ENCODE measurements around the gene TMEM209.
A peak's percentile ranks its signal among the peaks of the same experiment; 100 is the strongest.
"Not testable (repeated sequence)": the region's sequence is repeated elsewhere in the genome, so short reads cannot be mapped to it uniquely, and the experiment has no call there.

Gene TMEM209

DNA sequence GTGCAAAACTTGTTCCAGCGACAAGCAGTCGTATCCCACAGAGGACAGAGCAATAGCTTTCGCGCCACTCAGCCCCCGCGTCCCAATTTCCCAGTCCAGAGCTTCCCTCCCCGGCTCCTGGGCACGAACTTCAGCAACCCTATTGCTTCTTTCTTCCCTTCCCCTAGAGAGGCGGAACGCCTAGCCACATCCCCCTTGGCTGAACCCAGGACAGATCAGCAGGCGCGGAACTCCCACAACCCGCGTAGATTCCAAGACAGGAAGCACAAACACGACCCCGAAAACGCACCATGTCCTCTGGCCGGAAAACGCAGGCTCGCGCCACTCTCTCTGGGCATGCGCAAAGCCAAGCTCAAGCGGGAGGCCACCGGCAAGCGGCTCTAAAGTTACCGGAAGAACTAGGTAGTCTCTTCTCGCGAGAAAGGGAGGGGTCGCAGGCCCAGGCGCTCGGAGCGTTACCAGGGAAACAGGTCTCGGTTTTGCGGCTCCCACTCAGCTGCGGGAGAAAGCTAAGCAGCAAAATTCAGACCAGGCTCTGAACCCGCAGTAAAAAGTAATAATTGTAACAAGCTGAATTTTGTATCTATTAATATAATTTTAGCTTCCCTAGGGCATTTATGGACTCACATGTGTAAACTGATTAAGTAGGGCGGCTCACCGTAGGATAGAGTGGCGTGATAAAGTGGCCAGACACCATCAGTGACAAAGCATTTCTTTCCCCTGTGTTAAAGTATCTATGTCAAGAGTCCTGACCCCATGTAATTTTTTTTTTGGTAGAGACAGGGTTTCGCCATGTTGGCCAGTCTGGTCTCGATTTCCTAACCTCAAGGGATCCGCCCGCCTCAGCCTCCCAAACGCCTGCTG lies at the start of gene TMEM209:
TSS of gene TMEM209 (minus strand) at position 323 of the 864 bp plus-strand sequence. CDS start at position 292, 31 bp downstream.
- peak; percentile 82 to 97 for DNase-seq (ENCODE audit: low read depth in 1 of 2, low spot score in 1 of 2)

DNA sequence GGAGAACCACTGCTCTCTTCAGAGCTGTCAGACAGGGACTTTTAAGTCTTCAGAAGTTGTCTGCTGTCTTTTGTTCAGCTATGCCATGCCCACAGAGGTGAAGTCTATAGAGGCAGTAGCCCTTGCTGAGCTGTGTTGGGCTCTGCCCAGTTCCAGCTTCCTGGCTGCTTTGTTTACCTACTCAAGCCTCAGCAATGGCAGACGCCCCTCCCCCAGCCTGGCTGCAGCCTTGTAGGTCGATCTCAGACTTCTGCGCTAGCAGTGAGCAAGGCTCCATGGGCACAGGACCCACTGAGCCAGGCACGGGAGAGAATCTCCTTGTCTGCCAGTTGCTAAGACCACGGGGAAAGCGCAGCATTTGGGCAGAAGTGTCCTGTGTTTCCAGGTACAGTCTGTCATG lies 49.3 kb upstream of the TMEM209 start:
- no peak for DNase-seq (ENCODE audit: low read depth in 1 of 2, low spot score in 1 of 2)

DNA sequence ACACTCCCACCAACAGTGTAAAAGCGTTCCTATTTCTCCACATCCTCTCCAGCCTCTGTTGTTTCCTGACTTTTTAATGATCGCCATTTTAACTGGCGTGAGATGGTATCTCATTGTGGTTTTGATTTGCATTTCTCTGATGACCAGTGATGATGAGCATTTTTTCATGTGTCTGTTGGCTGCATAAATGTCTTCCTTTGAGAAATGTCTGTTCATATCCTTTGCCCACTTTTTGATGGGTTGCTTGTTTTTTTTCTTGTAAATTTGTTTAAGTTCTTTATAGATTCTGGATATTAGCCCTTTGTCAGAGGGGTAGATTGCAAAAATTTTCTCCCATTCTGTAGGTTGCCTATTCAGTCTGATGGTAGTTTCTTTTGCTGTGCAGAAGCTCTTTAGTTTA lies 44.4 kb upstream of the TMEM209 start:
- DNase-seq (ENCODE audit: low read depth in 1 of 2, low spot score in 1 of 2), result not testable (repeated sequence)

- DNase-seq (ENCODE audit: low read depth in 1 of 2, low spot score in 1 of 2), result not testable (repeated sequence)
These were observed 43.6 kb upstream of the TMEM209 start for GRCh38 chr7:130248842-130249241.

- DNase-seq (ENCODE audit: low read depth in 1 of 2, low spot score in 1 of 2), result not testable (repeated sequence)
These were observed 41.3 kb upstream of the TMEM209 start for GRCh38 chr7:130246491-130246890.

GRCh38 chr7:130243486-130243885 lies 38.3 kb upstream of the TMEM209 start:
- not testable (repeated sequence) for DNase-seq (ENCODE audit: low read depth in 1 of 2, low spot score in 1 of 2)

- DNase-seq (ENCODE audit: low read depth in 1 of 2, low spot score in 1 of 2), result peak; percentile 28 to 52
These were observed 37.2 kb upstream of the TMEM209 start for GRCh38 chr7:130242198-130243014.

DNA sequence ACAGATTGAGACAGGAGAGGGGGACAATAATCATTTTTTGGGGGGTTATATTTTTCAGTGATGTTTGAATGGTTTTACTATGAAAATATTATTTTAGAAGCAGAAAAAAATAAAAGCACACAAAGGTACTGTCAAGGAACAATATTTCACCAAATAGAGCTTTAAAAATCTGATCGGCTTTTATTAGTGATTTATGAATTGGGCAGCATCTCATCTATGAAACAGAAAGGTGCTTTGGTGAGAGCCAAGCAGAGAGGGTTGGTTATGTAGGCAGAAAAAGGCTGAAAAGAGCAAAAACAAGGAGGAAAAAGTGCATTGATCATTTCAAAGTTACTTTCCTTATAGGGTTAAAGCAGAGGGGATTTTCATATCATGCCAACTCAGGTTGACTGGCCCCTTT lies 35.0 kb upstream of the TMEM209 start:
- DNase-seq (ENCODE audit: low read depth in 1 of 2, low spot score in 1 of 2), result no peak

- not testable (repeated sequence) for DNase-seq (ENCODE audit: low read depth in 1 of 2, low spot score in 1 of 2)
These were observed 31.2 kb upstream of the TMEM209 start for GRCh38 chr7:130236361-130236760.

DNA sequence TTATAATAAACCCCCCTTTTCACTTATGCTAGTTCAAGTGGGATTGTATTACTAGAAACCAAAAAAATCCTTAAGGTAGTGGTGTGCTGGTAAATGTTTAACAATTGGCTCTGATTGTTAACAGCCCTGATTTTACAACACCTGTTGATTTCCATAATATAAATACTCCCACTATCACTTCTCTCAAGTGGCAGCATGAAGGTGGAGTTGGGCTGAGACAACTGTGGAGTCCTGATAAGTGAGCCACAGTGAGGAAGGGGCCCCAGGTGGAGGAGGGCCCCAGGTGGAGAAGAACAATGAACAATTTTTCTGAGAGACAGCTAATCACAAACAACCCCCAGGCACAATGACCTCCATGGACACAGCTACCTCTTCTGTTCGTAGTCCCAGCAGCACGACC lies 28.9 kb upstream of the TMEM209 start:
- no peak for DNase-seq (ENCODE audit: low read depth in 1 of 2, low spot score in 1 of 2)

DNA sequence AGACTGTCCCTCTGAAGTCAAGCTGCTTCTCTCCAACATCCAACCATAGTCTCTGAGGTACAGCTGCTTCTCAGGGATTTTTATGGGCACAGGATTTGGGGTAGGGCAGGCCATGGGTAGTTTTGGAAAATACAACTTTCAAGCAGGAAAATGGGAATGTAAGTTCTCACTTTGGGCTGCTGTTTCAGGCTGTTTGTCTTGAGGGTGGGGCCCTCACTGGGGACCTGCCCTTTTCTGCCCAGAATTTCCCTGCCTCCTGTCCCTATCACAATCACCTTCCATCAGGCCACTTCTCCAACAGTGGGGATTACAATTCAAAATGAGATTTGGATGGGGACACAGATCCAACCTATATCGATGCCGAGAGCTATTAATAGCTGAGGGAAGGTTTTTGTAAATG lies 27.0 kb upstream of the TMEM209 start:
- no peak for DNase-seq (ENCODE audit: low read depth in 1 of 2, low spot score in 1 of 2)

DNA sequence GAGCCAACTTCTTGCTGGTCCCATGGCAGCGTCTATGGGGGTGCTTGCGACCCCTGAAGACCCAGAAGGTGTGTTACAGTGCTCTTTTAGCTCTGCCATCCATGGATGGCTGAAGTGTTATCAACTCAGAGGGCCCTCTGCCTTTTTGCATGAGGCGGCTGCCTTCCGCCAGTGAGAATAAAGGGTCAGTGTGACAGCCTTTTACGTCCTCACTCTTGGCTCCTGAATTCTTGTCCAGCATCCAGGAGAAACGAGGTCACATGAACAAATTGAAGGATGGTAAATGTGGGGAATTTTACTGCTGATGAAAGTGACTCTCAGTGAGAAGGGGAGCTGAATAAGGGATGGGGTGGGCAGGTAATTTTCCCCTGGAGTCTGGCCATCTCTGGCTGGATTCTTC lies 26.6 kb upstream of the TMEM209 start:
- no peak for DNase-seq (ENCODE audit: low read depth in 1 of 2, low spot score in 1 of 2)

DNA sequence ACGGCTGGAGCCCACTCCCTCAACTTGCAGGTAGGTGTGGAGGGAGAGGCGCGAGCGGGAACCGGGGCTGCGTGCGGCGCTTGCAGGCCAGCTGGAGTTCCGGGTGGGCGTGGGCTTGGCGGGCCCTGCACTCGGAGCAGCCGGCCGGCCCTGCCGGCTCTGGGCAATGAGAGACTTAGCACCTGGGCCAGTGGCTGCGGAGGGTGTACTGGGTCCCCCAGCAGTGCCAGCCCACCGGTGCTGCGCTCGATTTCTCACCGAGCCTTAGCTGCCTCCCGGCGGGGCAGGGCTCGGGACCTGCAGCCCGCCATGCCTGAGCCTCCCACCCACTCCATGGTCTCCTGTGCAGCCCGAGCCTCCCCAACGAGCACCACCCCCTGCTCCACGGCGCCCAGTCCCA lies 24.8 kb upstream of the TMEM209 start:
- DNase-seq (ENCODE audit: low read depth in 1 of 2, low spot score in 1 of 2), result not testable (repeated sequence)

DNA sequence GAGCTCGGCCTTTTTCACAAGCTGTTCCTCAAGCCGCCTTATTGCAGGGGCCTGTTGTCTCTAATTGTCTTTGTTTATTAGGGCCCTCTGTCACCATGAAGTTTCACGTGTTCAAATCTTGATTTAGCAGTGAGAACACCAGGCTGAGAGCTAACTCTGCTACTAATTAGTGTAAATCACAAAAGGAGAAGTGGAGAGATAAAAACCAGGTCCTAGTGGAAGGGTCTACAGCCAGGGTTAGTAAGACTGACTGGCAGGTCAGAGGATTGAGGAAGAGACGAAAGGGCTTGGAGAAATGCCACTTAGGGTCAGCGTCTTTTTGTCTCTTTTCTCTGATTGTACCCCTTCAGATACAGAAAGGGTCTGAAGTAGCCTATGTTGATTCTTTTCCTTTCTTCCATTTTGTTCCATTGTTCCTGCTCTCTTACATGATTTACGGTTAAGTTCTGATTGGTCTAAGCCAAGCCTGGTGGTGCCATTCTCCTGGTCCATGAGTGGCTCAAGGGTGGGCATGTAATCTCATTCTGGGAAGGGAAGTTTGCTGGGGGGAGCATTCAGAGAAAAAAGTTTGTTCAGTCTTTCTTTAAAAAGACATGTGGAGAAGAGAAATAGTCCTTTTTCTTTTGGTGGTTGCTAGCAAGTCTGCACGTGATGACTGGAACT lies 23.8 kb upstream of the TMEM209 start:
- DNase-seq (ENCODE audit: low read depth in 1 of 2, low spot score in 1 of 2), result no peak

DNA sequence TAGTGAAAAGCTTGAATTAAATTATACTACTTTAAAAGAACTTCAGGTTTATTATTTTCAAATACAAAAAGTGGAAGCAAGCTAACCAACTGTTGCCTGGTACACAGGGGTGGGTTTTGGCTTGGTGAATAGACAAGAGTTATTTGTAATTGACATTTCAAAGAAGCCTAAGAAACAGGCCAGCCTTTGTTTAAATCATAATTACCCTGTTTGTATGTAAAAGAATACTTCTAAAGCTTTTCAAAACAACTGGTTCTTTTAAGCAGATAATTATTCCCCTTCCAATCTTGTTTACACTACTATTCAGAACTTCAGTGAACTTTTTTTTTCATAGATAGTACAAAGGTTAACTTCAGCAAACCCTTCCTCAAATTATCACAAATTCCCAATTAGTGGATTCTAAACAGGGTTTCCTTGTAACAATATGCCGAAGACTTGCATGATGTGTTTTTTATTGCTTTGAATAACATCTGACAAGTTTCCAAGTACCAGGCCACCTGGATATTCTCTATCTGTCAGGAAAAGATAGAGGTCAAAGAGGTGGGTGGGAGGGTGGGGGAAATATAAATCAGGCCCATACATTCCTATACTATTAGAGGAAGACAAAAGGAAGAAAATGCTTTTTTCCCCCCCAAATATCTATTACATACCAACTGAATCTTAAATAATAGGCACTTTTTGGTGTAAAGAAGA lies 22.8 kb upstream of the TMEM209 start:
- DNase-seq (ENCODE audit: low read depth in 1 of 2, low spot score in 1 of 2), result no peak

DNA sequence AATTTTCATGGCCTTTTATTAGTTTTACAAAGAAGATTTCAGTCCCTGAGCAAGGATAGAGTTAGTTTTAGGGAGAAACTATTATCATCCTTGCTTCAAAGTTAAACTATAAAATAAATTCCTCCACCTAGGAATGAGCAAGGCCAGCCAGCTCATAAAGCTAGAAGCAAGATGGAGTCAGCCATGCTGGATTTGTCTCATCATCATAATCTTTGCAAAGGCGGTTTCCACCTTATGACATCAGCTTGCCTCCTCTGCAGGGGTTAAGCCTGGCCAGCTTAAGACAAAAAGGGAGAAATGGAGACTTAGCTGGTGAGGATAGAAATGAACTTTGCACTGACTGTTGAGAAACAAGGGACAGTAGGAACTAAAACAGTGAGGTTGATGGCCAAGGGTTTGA lies 21.1 kb upstream of the TMEM209 start:
- no peak for DNase-seq (ENCODE audit: low read depth in 1 of 2, low spot score in 1 of 2)

DNA sequence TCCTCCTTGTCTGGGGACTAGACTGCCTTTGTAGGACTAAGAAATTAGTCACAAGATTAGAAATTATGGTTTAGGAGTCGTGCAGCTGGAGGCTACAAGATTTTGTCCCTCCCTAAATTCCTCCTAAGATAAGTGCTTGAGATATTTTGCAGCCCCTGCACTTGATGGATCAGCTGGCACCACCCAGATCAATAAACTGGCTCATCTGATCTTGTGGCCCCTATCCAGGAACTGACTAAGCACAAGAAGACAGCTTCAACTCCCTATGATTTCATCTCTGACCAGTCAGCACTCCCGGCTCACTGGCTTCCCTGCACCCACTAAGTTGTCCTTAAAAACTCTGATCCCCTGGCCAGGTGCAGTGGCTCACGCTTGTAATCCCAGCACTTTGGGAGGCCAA lies 19.7 kb upstream of the TMEM209 start:
- not testable (repeated sequence) for DNase-seq (ENCODE audit: low read depth in 1 of 2, low spot score in 1 of 2)

- DNase-seq (ENCODE audit: low read depth in 1 of 2, low spot score in 1 of 2), result no peak
These were observed 19.0 kb upstream of the TMEM209 start for GRCh38 chr7:130224210-130224609.

GRCh38 chr7:130223646-130224045 lies 18.4 kb upstream of the TMEM209 start:
- no peak for DNase-seq (ENCODE audit: low read depth in 1 of 2, low spot score in 1 of 2)

- DNase-seq (ENCODE audit: low read depth in 1 of 2, low spot score in 1 of 2), result no peak
These were observed 16.5 kb upstream of the TMEM209 start for GRCh38 chr7:130221746-130222145.

- no peak for DNase-seq (ENCODE audit: low read depth in 1 of 2, low spot score in 1 of 2)
These were observed 14.7 kb upstream of the TMEM209 start for GRCh38 chr7:130219871-130220270.

All from activated CD4-positive, alpha-beta T cell treated with anti-CD3 and anti-CD28 coated beads, Interleukin-2, amount 50 U/mL, for 24 hours (primary cell).